HG03378 (cell line): ENCODE results near the gene SHD.
"Not testable (repeated sequence)": the region's sequence is repeated elsewhere in the genome, so short reads cannot be mapped to it uniquely, and the experiment has no call there.

Source experiments
- ATAC-seq: cut with Tn5 transposase; IDR thresholded peaks from one replicate; pipeline ENCODE4 v1.9.1; 2021; ENCODE audit warnings: mild to moderate bottlenecking, moderate library complexity; ENCODE audit not compliant: unreplicated experiment

The SHD gene, protein sequence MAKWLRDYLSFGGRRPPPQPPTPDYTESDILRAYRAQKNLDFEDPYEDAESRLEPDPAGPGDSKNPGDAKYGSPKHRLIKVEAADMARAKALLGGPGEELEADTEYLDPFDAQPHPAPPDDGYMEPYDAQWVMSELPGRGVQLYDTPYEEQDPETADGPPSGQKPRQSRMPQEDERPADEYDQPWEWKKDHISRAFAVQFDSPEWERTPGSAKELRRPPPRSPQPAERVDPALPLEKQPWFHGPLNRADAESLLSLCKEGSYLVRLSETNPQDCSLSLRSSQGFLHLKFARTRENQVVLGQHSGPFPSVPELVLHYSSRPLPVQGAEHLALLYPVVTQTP

DNA sequence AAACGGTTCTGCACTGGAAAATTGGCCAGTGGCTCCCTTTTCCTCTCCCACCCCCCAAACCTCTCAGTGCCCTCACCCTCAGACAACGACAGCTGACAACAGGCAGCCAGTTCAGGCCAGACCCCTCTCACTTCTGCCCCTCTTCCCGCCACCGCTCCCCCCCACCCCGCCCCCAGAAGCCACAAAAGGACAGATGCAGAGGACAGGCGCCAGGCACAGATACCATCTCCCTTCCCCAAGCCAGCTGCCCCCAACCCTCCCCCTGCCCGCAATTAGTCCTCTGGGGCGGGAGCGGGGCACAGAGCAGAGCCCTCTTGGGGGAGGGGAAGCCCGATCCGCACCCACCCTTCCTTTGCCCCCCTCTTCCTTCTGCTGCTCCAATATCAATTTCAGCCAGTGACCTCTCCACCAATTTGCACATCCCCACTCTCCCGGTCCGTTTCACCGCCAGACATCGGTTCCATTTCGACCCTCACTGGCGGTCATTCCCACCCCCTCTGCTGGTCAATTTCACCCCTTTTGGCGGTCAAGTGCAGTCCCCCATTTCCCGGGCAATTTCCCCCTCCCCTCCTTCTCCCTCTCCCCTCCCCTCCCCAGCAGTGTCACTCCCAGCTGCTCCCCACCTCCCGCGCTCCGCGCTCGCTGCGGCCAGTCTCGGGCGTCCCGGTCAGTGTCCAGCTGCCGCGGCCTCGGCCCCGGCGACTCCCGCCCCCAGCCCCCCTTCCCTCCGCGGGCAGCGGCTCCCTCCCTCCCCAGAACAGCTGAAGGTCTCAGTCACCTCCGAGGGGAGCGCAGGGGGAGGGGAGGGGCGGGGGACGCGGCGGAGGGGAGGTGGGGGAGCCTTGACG is at the start of gene SHD:
Gene SHD (plus strand): TSS at position 848 of the 848 bp plus-strand sequence. CDS start 798 bp downstream, outside the sequence.
- no peak for ATAC-seq

DNA sequence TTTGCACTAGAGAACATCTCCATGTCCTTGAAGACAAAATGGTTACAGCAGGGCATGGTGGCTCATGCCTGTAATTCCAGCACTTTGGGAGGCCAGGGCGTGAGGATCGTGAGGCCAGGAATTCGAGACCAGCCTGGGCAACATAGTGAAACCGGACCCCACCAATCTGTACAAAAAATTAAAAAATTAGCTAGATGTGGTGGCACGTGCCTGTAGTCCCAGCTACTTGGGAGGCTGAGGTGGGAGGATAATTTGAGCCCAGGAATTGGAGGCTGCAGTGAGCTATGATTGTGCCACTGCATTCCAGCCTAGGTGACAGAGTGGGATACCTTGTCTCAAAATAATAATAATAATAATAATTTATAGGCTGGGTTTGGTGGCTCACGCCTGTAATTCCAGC is 48.8 kb upstream of the SHD start:
- not testable (repeated sequence) for ATAC-seq

DNA sequence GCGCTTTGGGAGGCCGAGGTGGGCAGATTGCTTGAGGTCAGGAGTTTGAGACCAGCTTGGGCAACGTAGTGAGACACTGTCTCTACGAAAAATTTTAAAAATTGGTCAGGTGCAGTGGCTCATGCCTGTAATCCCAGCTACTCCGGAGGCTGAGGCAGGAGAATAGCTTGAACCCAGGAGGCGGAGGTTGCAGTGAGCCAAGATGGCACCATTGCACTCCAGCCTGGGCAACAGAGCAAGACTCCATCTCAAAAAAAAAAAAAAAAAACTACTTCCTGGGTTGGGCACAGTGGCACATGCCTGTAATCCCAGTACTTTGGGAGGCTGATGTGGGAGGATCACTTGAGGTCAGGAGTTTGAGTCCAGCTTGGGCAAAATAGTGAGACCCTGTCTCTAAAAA is 47.5 kb upstream of the SHD start:
- ATAC-seq, result not testable (repeated sequence)

DNA sequence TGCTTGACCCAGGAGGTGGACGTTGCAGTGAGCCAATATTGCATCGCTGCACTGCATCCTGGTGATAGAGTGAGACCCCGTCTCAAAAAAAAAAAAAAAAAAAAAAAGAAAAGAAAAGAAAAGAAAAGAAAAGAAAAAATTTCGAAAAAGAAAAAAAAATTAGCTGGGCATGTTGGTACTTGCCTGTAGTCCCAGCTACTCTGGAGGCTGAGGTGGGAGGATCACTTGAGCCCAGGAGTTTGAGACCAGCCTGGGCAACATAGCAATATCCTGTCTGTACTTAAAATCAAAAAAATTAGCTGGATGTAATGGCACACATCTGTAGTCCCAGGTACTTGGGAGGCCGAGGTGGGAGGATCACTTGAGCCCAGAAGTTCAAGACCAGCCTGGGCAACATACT is 46.9 kb upstream of the SHD start:
- not testable (repeated sequence) for ATAC-seq

DNA sequence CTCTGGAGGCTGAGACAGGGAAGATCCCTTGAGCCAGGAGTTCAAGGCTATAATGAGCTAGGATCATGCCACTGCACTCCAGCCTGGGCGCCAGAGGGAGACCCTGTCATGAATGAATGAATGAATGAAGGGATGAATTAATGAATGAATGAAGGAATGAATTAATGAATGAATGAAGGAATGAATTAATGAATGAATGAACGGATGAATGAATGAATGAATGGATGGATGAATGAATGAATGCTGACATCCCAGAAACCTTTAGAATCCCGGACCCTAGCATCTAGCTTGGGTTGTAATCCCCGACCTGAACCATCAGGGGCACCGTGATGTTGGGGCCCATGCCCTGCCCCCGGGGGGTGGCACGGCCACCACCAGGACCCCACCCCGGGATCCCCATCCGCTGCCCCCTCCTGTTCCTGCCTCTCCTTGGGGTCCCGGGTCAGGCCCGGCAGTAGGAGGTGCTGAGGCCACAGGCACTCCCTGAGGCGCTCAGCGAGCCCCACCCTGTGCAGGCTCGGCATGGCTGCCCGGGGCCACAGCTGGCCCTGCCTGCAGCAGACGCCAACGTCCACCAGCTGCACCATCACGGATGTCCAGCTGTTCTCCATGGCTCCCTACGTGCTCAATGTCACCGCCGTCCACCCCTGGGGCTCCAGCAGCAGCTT is 46.3 kb upstream of the SHD start:
- no peak for ATAC-seq

DNA sequence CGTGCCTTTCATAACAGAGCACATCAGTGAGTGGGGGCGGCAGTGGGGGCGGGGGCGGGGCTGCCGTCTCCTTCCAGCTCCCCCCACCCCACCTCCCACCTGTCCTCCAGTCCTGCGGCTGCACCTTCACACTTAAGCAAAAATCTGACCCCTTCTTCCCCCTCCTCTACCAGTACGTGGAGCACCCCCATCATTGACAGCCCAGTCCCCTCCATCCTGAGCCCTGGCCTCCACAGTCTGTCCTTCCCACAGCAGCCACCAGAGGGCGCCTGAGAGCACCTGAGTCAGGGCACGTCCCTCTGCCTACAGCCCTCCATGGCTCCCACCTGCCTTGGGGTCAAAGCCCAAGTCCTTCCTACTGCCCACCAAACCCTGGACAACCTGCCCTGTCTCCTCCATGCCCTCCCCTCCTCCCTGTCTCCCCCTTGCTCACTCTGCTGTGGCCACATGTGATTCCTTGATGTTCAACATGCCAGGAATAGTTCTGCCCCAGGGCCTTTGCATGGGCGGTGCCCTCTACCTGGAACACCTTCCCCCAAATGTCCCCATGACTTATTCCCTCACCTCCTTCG is 45.7 kb upstream of the SHD start:
- no peak for ATAC-seq

DNA sequence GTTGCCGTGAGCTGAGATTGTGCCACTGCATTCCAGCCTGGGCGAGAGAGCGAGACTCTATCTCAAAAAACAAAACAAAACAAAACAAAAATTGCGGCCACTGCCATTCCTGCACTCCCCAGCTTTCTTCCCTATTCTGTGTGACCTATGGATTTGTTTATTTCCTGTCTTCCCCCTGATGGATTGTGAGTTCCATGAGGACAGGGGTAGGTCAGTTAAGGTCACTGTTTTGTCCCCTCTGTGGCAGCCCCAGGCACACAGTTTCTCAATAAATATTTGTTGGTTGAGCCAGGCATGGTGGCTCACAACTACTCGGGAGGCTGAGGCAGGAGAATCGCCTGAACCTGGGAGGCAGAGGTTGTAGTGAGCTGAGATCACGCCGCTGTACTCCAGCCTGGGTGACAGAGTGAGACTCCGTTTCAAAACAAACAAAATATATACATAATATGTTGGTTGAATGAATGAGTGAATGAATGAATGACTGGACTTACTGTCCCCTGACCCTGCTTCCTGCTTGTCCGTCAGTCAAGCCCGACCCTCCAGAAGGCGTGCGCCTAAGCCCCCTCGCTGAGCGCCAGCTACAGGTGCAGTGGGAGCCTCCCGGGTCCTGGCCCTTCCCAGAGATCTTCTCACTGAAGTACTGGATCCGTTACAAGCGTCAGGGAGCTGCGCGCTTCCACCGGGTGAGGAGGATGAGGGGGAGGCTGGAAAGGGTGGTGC is 44.8 kb upstream of the SHD start:
- no peak for ATAC-seq

DNA sequence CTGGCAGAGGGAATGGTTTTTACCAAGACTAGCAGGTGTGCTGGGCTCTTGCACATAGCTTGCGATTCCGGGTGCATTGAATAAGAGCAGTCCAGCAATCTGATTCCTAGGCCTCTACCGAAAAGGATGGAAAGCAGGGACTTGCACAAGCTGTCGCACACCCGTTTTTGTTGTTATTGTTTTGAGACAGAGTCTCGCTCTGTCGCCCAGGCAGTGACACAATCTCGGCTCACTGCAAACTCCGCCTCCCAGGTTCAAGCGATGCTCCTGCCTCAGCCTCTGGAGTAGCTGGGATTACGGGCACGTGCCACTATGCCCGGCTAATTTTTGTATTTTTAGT is 44.2 kb upstream of the SHD start:
- ATAC-seq, result no peak

DNA sequence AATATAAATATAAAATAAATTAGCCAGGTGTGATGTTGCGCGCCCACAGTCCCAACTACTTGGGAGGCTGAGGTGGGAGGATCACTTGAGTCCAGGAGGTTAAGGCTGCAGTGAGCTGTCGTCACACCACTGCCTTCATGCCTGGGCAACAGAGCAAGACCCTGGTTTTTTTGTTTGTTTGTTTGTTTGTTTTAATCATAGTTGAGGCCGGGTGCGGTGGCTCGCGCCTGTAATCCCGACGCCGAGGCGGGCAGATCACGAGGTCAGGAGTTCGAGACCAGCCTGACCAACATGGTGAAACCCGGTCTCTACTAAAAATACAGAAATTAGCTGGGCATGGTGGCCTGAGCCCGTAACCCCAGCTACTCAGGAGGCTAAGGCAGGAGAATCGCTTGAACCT is 41.6 kb upstream of the SHD start:
- ATAC-seq, result not testable (repeated sequence)

DNA sequence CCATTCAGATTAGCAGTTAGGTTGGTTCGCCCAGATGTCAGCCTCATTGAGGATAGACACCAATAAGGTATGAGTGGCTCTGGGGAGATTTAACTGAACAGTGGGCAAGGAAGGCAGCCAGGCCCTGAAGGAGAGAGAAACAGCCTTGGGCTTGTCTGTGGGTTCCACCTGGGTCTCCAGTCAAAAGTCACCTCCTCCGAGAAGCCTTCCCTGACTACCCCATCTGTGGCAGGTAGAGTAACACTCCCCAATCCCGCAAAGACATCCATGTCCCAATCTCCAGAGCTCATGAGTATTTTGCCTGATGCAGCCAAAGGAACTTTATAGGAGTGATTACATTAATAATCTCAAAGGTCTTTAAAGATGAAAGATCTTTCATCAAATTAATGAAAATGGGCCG is 40.2 kb upstream of the SHD start:
- ATAC-seq, result no peak

DNA sequence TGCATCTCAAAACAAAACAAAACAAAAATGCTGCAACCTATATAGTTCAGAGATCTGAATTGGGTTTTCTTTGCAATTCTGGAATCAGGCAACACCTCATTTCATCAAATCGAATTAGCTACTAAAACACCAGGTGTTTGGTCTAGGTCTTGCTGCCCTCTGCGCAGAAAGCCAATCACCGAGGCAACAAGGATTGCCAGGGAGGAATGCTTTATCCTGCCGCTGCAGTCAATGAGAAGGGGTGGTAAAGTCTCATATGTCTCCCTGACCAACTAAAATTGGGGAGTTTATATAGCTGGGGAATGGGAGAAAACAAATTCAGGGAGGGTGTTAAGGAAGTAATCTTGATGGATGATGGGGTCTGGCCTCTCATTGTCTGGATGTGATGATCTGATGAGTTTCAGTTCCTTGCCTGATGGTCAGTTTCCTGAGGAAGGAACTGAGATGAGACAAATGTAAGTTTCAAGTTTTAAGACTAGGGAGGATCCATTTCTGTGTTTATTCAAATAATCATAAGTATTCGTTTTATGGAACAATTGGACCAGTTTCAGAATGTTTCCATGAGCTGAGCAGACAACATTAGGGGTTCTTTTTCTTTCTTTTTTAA is 37.1 kb upstream of the SHD start:
- no peak for ATAC-seq

DNA sequence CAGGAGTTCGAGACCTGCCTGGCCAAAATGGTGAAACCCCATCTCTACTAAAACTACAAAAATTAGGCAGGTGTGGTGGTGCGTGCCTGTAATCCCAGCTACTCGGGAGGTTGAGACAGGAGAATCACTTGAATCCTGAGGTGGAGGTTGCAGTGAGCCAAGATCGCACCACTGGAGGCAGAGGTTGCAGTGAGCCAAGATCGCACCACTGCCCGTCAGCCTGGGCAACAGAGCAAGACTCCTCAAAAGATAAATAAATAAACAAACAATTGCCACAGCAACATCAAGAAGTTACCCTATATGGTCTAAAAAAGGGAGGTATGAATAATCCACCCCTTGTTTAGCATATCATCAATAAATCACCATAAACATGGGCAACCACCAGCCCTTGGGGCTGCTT is 33.1 kb upstream of the SHD start:
- not testable (repeated sequence) for ATAC-seq

DNA sequence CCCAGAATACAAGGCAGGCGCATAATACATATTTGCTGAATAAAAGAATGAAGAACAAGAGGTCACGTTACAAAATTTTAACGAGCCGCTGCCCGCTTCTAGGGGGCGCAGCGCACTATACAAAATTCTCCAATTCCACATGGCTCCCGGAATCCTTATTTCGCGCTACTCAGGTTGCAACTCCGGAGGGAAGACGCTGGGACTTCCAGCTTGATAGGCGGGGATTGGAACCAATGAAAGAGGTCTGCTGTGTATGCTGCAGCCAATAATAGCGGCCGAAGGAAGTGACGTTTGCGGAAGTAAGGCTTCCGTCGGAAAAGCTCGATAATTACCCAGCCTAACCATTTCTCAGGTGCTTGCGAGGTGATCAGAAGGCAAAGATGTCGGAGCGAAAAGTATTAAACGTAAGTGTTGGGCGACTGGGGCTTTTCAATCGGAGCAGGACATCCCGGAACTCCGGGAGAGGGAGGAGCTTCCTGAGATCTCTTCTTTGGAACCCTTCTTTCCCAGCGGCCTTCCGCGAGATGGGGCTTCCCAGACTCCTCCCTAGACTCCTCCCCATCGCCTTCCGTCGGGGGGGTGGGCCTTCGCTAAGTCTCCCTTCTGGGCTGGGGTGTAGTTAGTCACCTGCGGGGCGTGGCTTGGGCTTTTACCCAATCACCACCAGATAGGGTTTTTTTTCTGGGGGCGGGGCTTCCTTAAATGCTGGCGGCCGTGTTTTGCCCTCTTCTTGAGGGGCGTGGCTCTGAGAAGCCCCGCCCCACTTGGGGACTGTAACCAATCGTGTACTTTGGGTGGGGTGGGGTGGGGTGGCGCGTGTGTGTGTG is 32.1 kb upstream of the SHD start, which contains the start of gene YJU2:
Gene YJU2 (plus strand): TSS at position 314 of the 827 bp plus-strand sequence. CDS start 67 bp downstream, at position 381.
- peak; percentile 75 for ATAC-seq

DNA sequence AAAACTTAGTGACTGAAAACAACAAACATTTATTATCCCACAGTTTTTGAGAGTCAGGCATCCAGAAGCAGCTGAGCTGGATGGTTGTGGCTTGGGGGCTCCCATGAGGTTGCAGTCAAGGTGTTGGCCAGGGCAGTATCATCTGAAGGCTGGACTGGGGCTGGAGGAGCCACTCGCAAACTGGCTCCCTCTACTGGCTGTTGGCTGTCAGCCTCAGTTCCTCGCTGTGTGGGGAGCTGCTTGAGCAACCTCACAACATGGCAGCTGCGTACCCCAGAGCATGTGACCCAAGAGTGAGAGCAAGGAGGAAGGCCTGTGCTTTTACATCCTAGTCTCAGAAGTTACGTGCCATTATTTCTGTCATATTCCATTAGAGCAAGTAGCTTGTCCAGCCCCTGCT is 22.5 kb upstream of the SHD start:
- ATAC-seq, result no peak

DNA sequence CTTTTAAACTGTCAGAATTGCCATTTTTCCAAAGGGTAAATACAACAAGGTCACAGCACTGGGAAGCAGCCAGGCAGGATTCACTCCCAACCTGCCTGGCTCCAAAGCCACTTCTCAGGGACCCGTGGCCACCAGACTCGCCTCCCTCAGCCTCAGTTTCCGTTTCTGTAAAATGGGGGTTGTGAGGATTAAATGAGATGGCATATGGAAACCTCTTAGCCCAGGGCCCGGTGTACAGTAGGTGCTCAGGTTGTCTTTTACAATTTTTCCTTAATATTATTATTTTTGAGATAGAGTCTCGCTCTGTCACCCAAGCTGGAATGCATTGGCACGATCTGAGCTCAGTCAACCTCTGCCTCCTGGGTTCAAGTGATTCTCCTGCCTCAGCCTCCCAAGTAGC is 22.0 kb upstream of the SHD start:
- no peak for ATAC-seq

DNA sequence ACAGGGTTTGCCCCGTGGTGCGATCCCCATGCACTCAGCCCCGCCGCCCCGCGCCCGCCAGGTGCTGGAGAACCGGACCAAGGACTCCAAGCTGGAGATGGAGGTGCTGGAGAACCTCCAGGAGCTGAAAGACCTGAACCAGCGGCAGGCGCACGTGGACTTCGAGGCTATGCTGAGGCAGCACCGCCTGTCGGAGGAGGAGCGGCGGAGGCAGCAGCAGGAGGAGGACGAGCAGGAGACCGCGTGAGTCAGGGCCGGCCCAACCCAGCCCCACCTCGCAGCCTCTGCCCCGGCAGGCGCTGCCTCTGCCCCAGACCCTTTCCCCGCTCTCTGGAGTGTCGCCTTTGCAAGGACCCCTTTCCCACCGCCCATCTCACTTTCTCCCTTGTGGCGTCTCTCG is 20.9 kb upstream of the SHD start:
- ATAC-seq, result no peak

DNA sequence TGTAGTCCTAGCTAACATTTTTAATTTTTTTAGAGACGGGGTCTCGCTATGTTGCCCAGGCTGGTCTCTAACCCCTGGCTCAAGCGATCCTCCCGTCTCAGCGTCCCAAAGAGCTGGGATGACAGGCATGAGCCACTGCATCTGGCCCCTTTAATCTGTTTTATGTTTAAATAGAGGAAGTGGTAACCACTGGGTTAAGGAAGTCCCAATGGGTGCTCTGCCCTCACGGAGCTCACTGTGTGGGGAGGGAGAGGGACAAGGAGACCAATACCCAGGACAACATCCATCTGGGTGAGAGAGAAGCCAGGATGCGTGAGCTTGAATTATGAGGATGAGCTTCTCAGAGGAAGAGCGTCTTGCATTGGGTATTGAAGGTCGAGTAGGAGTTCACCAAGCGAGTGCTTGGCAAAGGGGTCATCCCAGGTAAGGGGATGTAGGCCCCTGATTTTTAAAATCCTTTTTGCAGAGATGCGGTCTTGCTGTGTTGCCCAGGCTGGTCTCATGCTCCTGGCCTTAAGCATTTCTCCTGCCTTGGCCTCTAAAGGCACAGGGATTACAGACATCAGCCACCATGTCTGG is 18.4 kb upstream of the SHD start:
- no peak for ATAC-seq

DNA sequence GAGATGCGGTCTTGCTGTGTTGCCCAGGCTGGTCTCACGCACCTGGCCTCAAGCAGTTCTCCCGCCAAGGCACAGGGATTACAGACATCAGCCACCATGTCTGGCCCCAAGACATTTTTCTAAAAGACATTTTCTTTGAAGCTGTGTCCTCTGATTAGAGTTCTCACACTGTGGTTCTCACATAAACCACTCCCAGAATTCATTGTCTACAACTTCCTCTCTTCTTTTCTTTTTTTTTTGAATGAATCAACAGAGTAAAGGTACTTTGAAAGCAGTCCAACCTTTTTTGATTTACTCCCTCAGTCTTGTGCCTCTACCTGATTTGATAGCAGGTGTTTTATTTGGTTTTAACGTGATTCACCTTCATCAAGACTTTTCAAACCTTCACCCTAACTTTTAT is 14.3 kb upstream of the SHD start:
- no peak for ATAC-seq
